ENCODE data around the gene SEMA4A.
"Not testable (repeated sequence)": the region's sequence is repeated elsewhere in the genome, so short reads cannot be mapped to it uniquely, and the experiment has no call there.

SEMA4A gene

GRCh38 chr1:156115514-156116374 is 37.6 kb upstream of the SEMA4A start:
- H3K4me1 ChIP-seq (ENCODE audit: low read depth, poor library complexity, severe bottlenecking) = peaks cover 65% of the 10 kb centered on the region
- H2AFZ ChIP-seq (ENCODE audit: low read depth) = peak overlapping the region; percentile 90
- peak overlapping the region; percentile 99 for H3K4me3 ChIP-seq (IDR thresholded peaks at IDR 0.05; ENCODE audit: insufficient read depth, low read depth, low read length)
- no peaks in the 10 kb centered on the region for H4K20me1 ChIP-seq (ENCODE audit: insufficient read depth)
- peak overlapping the region; percentile 91 for H3K4me2 ChIP-seq
- peak overlapping the region; percentile 85 for H3K9ac ChIP-seq
- H3K27me3 ChIP-seq (ENCODE audit: insufficient read depth, low read depth) = no peaks in the 10 kb centered on the region
- peak overlapping the region; percentile 53 for H3K27ac ChIP-seq
- peaks cover 61% of the 10 kb centered on the region for H3K79me2 ChIP-seq (ENCODE audit: insufficient read depth, low read depth)
- TF ChIP-seq CTCF (conservative IDR thresholded peaks at IDR 0.05; ENCODE audit: low read depth, low read length) = no peak
- H3K36me3 ChIP-seq (ENCODE audit: insufficient read depth) = no peaks in the 10 kb centered on the region

- peak overlapping the region; percentile 85; the same call in 1 of the 2 replicates for H3K9ac ChIP-seq
- not testable (repeated sequence) for H3K27me3 ChIP-seq (ENCODE audit: insufficient read depth, low read depth); H3K4me3 ChIP-seq (IDR thresholded peaks at IDR 0.05; ENCODE audit: insufficient read depth, low read depth, low read length)
Measured at GRCh38 chr1:156116731-156117130, 36.7 kb upstream of the SEMA4A start.

GRCh38 chr1:156117414-156118176 is 35.8 kb upstream of the SEMA4A start:
- Histone ChIP-seq H3K4me2 (peak overlapping the region; percentile 91; the same call in 1 of the 2 replicates), H4K20me1 (ENCODE audit: insufficient read depth) (no peaks in the 10 kb centered on the region), H3K9ac (no peak overlapping the region), H3K4me3 (IDR thresholded peaks at IDR 0.05; ENCODE audit: insufficient read depth, low read depth, low read length) (no peak overlapping the region), H3K27ac (no peak overlapping the region), H3K4me1 (ENCODE audit: low read depth, poor library complexity, severe bottlenecking) (peaks cover 82% of the 10 kb centered on the region), H2AFZ (ENCODE audit: low read depth) (no peak overlapping the region), H3K36me3 (ENCODE audit: insufficient read depth) (no peaks in the 10 kb centered on the region), H3K27me3 (ENCODE audit: insufficient read depth, low read depth) (no peaks in the 10 kb centered on the region), H3K79me2 (ENCODE audit: insufficient read depth, low read depth) (peaks cover 79% of the 10 kb centered on the region)
- no peak for TF ChIP-seq CTCF (conservative IDR thresholded peaks at IDR 0.05; ENCODE audit: low read depth, low read length)

More at GRCh38 chr1:156116731-156117130, 36.7 kb upstream of the SEMA4A start:
- peaks cover 71% of the 10 kb centered on the region for H3K79me2 ChIP-seq (ENCODE audit: insufficient read depth, low read depth)
- H3K4me2 ChIP-seq = peak overlapping the region; percentile 91
- not testable (repeated sequence) for H4K20me1 ChIP-seq (ENCODE audit: insufficient read depth); H3K36me3 ChIP-seq (ENCODE audit: insufficient read depth); H3K27ac ChIP-seq; H2AFZ ChIP-seq (ENCODE audit: low read depth)
- peaks cover 75% of the 10 kb centered on the region for H3K4me1 ChIP-seq (ENCODE audit: low read depth, poor library complexity, severe bottlenecking)

- Histone ChIP-seq H3K4me3 (IDR thresholded peaks at IDR 0.05; ENCODE audit: insufficient read depth, low read depth, low read length) (no peak overlapping the region), H4K20me1 (ENCODE audit: insufficient read depth) (no peaks in the 10 kb centered on the region)
Measured at GRCh38 chr1:156118177-156118868, 35.1 kb upstream of the SEMA4A start.

More at GRCh38 chr1:156118177-156118868, 35.1 kb upstream of the SEMA4A start:
- Histone ChIP-seq H3K9ac (no peak overlapping the region), H3K79me2 (ENCODE audit: insufficient read depth, low read depth) (peaks cover 85% of the 10 kb centered on the region), H3K27me3 (ENCODE audit: insufficient read depth, low read depth) (no peaks in the 10 kb centered on the region), H2AFZ (ENCODE audit: low read depth) (no peak overlapping the region), H3K27ac (no peak overlapping the region), H3K4me1 (ENCODE audit: low read depth, poor library complexity, severe bottlenecking) (peaks cover 82% of the 10 kb centered on the region), H3K4me2 (peak overlapping the region; percentile 4; the same call in 1 of the 2 replicates), H3K36me3 (ENCODE audit: insufficient read depth) (no peaks in the 10 kb centered on the region)
- TF ChIP-seq CTCF (conservative IDR thresholded peaks at IDR 0.05; ENCODE audit: low read depth, low read length) = no peak
